ENCODE results near the gene KCTD11.
"Not testable (repeated sequence)": the region's sequence is repeated elsewhere in the genome, so short reads cannot be mapped to it uniquely, and the experiment has no call there.

Gene KCTD11

GRCh38 chr17:7367083-7367482 lies 15.1 kb downstream of the KCTD11 start:
- H3K4me3 ChIP-seq (ENCODE audit: low read length), result no peak overlapping the region
- no peak for TF ChIP-seq CTCF (IDR thresholded peaks at IDR 0.05; ENCODE audit: insufficient read depth, low read depth, low read length, missing control alignments)
- no peak for DNase-seq (ENCODE audit: low read depth)

- no peak for TF ChIP-seq CTCF (IDR thresholded peaks at IDR 0.05; ENCODE audit: insufficient read depth, low read depth, low read length, missing control alignments)
- DNase-seq (ENCODE audit: low read depth), result no peak
- no peak overlapping the region for H3K4me3 ChIP-seq (ENCODE audit: low read length)
Measured at GRCh38 chr17:7367918-7368598, 16.1 kb downstream of the KCTD11 start.

- not testable (repeated sequence) for H3K4me3 ChIP-seq (ENCODE audit: low read length); DNase-seq (ENCODE audit: low read depth)
Measured at GRCh38 chr17:7368599-7368994, 16.6 kb downstream of the KCTD11 start.

GRCh38 chr17:7369825-7370224 lies 17.9 kb downstream of the KCTD11 start:
- no peak for DNase-seq (ENCODE audit: low read depth)
- no peak for TF ChIP-seq CTCF (IDR thresholded peaks at IDR 0.05; ENCODE audit: insufficient read depth, low read depth, low read length, missing control alignments)
- no peak overlapping the region for H3K4me3 ChIP-seq (ENCODE audit: low read length)

- TF ChIP-seq CTCF (IDR thresholded peaks at IDR 0.05; ENCODE audit: insufficient read depth, low read depth, low read length, missing control alignments), result no peak
- no peak for DNase-seq (ENCODE audit: low read depth)
- H3K4me3 ChIP-seq (ENCODE audit: low read length), result no peak overlapping the region
Measured at GRCh38 chr17:7370853-7371252, 18.9 kb downstream of the KCTD11 start.

GRCh38 chr17:7374353-7374752 lies 22.4 kb downstream of the KCTD11 start:
- no peak for DNase-seq (ENCODE audit: low read depth)
- no peak overlapping the region for H3K4me3 ChIP-seq (ENCODE audit: low read length)
- no peak for TF ChIP-seq CTCF (IDR thresholded peaks at IDR 0.05; ENCODE audit: insufficient read depth, low read depth, low read length, missing control alignments)

GRCh38 chr17:7379134-7379533 lies 27.2 kb downstream of the KCTD11 start:
- no peak for DNase-seq (ENCODE audit: low read depth)
- no peak for TF ChIP-seq CTCF (IDR thresholded peaks at IDR 0.05; ENCODE audit: insufficient read depth, low read depth, low read length, missing control alignments)
- no peak overlapping the region for H3K4me3 ChIP-seq (ENCODE audit: low read length)

Data from epithelial cell of esophagus (primary cell).